Inferior parietal cortex (tissue), 1 donor: ENCODE data around the gene MLC1.

Experiments used
- DNase-seq: peaks from one replicate; pipeline ENCODE4 v3.0.0-alpha.2; 2016; ENCODE audit errors: extremely low spot score

Gene MLC1

GRCh38 chr22:50076646-50077535 lies 8.3 kb downstream of the MLC1 start:
- no peak for DNase-seq

GRCh38 chr22:50074551-50075530 lies 10.4 kb downstream of the MLC1 start:
- DNase-seq: no peak

DNA sequence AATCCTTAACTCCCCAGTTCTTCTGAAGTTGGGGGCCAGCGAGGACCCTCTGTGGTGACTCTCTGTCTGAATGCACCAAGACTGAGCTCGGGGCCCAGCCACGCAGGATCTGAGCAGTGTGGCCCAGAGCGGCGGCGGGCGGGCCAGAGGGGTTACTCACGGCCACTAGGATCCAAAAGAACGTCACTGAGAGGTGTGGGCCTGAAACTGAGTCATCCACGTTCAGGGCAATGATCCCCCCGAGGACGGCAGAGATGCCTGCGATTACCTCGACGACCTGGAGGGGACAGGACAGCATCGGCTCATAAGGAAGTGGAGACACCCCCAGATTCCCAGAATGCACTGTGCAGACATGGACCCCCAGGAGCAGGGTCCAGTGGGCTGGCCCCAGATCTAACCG lies 11.2 kb downstream of the MLC1 start:
- no peak for DNase-seq

DNA sequence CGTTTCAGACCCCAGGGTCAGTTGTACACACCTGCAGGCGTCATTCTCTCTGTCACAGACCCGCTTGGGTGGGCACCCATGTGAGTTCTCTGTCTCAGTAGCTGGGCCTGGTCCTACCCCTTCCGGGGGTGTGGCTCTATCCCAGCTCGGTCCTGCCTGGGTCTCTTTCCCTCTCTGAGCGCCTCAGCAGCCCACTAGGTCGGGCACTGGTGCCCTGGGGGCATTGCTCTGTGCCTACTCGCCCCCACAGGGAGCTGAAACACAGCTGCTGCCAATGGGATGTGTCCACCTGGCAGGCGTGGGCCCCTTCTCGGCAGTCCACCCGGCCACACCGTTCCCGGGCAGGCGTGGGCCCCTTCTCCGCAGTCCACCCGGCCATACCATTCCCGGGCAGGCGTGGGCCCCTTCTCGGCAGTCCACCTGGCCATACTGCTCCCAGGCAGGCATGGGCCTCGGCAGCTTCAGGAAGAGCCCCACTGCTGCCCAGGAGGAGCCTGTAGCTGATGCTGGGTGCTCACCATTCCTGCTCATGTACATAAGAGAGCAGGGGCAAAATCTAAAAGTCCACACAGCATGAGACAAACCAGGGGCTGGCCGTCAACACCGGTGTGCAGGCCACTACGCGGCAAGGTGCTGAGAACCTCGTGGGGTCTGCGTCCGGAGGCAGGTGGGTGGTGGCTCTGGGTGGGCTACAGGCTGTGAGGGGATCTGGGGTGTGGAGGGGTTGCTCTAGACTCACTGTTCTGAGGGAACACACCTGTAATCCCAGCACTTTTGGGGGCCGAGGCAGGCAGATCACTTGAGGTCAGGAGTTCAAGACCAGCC lies 12.3 kb downstream of the MLC1 start:
- no peak for DNase-seq

GRCh38 chr22:50072167-50072555 lies 13.1 kb downstream of the MLC1 start:
- DNase-seq: no peak

- DNase-seq: no peak
These were observed 13.6 kb downstream of the MLC1 start for GRCh38 chr22:50071432-50072166.

DNA sequence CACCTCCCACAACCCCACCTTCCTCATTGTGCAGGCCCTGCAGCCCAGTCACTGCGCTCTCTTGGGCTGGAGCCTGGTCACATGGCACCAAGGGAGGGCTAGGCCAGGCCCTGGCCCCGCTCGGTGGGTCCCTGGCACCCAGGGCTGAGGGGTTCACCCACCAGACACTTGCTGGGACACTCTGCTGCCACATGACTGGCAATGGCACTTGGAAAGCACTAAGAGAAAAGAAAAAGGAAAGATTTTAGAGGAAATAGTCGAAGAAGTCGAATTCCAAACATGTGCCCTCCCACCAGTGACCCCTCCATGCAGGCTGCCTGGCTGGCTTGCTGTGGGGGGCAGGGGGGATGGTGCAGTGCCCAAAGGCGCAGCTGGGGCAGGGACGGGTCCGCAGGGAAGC lies 14.9 kb downstream of the MLC1 start:
- no peak for DNase-seq

GRCh38 chr22:50068096-50068495 lies 17.1 kb downstream of the MLC1 start:
- no peak for DNase-seq

- DNase-seq: no peak
These were observed 18.0 kb downstream of the MLC1 start for GRCh38 chr22:50067244-50067643.

DNA sequence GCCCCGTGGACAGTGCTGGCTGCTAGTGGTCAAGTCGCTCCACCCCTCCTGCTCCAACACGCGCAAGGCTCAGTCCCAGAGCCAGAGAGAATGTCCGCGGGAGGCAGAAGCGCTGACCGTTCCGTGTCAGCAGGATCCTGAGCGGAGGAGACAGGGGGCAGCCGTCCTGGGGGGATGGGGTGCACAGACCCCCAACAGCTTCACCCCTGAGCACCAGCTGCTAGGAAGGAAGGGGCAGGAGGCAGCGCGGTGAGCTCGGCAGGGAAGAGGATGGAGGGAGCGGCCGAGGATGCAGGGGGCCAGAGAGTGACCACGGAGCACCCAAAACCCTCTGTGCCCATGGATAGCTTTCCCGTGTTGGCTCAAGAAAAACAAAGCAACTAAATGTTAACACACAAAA lies 20.8 kb downstream of the MLC1 start:
- no peak for DNase-seq

GRCh38 chr22:50063589-50064393 lies 21.4 kb downstream of the MLC1 start:
- no peak for DNase-seq

DNA sequence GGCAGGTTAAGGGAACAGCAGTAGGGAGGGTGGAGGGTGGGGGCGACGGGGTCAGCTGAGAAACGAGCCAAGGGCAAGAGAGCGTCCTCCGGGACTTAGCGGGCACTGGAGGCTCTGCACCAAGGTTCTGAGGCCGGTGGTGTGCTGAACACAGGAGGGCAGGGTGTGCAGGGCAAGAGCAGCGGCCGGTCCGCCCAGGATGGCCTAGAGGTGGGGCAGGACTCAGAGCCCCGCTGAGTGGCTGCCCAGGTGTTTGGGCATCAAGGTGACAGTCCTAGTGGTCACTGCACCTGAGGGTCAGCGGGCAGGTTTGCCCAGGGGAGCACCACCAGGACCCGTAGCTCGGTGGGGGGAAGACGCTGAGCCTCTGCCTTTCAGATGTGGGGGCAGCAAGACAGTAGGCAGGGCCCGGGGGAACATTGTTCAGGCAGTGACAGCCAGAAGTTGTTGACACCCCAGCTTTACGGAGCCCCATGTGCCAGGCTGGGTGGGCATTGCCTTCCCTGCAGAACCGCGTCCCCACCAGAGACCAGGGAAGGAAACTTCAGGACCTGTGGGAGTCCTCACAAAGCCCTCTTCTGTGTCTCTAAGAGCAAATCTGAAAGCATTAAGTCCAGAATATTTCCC lies 22.6 kb downstream of the MLC1 start:
- no peak for DNase-seq

DNA sequence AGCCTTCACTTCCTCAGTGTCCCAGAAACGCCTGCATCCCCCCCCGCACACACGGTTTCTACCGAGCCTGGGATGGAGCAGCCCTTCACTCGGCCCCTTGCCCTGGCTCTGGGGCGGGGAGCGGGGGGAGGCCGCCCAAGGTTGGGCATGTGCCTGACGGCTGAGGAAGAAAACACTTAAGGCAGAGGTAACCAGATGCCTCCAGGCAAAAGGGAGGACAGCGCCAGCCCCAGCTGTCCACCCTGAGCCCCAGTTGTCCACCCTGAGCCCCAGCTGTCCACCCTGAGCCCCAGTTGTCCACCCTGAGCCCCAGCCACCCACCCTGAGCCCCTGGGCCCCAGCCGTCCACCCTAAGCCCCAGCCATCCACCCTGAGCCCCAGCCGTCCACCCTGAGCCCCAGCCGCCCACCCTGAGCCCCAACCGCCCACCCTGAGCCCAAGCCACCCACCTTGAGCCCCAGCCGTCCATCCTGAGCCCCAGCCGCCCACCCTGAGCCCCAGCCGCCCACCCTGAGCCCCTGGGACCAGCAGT lies 23.3 kb downstream of the MLC1 start:
- no peak for DNase-seq

- DNase-seq: no peak
These were observed 23.9 kb downstream of the MLC1 start for GRCh38 chr22:50061141-50061823.

- no peak for DNase-seq
These were observed 24.6 kb downstream of the MLC1 start for GRCh38 chr22:50060441-50061140.

- no peak for DNase-seq
These were observed 25.4 kb downstream of the MLC1 start for GRCh38 chr22:50059881-50060262.

DNA sequence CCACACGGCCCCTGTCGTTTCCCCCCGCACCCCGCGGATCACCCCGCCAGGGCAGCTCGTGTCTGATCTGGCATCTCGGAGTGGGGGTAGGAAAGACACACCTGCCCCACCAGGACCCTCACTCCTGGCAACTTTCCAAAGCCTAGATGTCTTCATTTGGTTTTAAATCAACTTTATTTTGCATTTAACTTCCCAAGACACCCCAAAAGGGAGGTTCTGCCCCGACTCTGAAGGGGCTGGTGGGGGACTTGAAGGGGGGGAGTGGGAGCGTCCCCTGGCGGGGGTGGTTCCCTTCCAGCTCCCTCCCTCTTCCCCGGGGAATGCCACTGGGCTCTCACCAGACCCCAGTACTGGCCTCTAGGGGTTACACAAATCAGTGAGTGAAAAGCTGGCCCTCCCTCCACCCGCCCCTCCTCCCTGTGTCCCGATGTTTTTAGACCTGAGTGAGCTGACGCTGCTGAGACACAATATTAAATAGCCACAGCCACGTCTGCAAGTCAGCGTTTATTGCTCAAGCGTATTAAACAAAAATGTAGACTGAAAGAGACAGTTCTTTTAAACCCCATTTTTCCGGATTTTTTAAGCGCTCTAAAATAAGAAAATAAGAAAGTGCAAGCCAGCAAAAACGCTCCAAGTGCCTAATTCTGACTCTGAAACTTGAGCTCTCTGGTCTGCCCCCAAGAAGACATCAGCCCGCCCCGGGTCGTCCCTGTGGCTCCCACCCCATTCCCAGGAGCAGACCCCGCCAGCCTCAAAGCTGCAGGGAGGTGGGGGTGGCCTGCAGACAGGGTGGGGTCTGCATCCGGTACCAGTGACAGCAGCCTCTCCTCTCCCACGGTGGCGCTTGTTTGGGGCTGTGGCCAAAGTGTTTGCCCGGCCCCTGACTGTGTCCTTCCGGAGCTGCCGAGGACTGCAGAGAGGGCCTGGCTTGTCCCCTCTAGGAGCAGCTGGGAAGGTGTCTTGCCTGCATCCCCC lies 26.0 kb downstream of the MLC1 start:
- DNase-seq: no peak
